HG03025 (cell line): ENCODE measurements around the gene DOK6.

ENCODE experiments used
- ATAC-seq: cut with Tn5 transposase; IDR thresholded peaks from one replicate; pipeline ENCODE4 v1.9.1; 2021; ENCODE audit warnings: mild to moderate bottlenecking, moderate library complexity; ENCODE audit not compliant: unreplicated experiment, low FRiP score

The DOK6 gene

GRCh38 chr18:69727912-69728572 lies 327.4 kb downstream of the DOK6 start:
- ATAC-seq, result no peak

GRCh38 chr18:69730664-69731063 lies 330.0 kb downstream of the DOK6 start:
- no peak for ATAC-seq

GRCh38 chr18:69734536-69734935 lies 333.8 kb downstream of the DOK6 start:
- ATAC-seq, result no peak

GRCh38 chr18:69736730-69737129 lies 336.0 kb downstream of the DOK6 start:
- ATAC-seq, result no peak

GRCh38 chr18:69737851-69738250 lies 337.2 kb downstream of the DOK6 start:
- no peak for ATAC-seq

GRCh38 chr18:69747388-69747787 lies 346.7 kb downstream of the DOK6 start:
- no peak for ATAC-seq

GRCh38 chr18:69752737-69753380 lies 352.2 kb downstream of the DOK6 start:
- ATAC-seq, result no peak

GRCh38 chr18:69754108-69754507 lies 353.4 kb downstream of the DOK6 start:
- ATAC-seq, result no peak

- no peak for ATAC-seq
Measured at GRCh38 chr18:69755041-69755440, 354.4 kb downstream of the DOK6 start.

- no peak for ATAC-seq
Measured at GRCh38 chr18:69755856-69756496, 355.3 kb downstream of the DOK6 start.

GRCh38 chr18:69757733-69758132 lies 357.0 kb downstream of the DOK6 start:
- no peak for ATAC-seq

- no peak for ATAC-seq
Measured at GRCh38 chr18:69758458-69758857, 357.8 kb downstream of the DOK6 start.

- no peak for ATAC-seq
Measured at GRCh38 chr18:69759046-69759445, 358.4 kb downstream of the DOK6 start.

GRCh38 chr18:69763002-69763401 lies 362.3 kb downstream of the DOK6 start:
- no peak for ATAC-seq

- no peak for ATAC-seq
Measured at GRCh38 chr18:69763821-69764220, 363.1 kb downstream of the DOK6 start.

GRCh38 chr18:69770238-69770637 lies 369.6 kb downstream of the DOK6 start:
- no peak for ATAC-seq

- ATAC-seq, result no peak
Measured at GRCh38 chr18:69774831-69775230, 374.1 kb downstream of the DOK6 start.

GRCh38 chr18:69777248-69777647 lies 376.6 kb downstream of the DOK6 start:
- ATAC-seq, result no peak

- ATAC-seq, result no peak
Measured at GRCh38 chr18:69778680-69779079, 378.0 kb downstream of the DOK6 start.

GRCh38 chr18:69780851-69781250 lies 380.2 kb downstream of the DOK6 start:
- no peak for ATAC-seq

GRCh38 chr18:69784815-69785214 lies 384.1 kb downstream of the DOK6 start:
- ATAC-seq, result no peak

- no peak for ATAC-seq
Measured at GRCh38 chr18:69785466-69785865, 384.8 kb downstream of the DOK6 start.
